GM18858 (cell line): Measurements from ENCODE around the gene MFSD6.
"Not testable (repeated sequence)": the region's sequence is repeated elsewhere in the genome, so short reads cannot be mapped to it uniquely, and the experiment has no call there.

Experiments
- ATAC-seq: cut with Tn5 transposase; IDR thresholded peaks from one replicate; pipeline ENCODE4 v1.9.1; 2021; ENCODE audit not compliant: unreplicated experiment

MFSD6 gene

GRCh38 chr2:190494600-190495227 is 86.6 kb downstream of the MFSD6 start:
- ATAC-seq: not testable (repeated sequence)

DNA sequence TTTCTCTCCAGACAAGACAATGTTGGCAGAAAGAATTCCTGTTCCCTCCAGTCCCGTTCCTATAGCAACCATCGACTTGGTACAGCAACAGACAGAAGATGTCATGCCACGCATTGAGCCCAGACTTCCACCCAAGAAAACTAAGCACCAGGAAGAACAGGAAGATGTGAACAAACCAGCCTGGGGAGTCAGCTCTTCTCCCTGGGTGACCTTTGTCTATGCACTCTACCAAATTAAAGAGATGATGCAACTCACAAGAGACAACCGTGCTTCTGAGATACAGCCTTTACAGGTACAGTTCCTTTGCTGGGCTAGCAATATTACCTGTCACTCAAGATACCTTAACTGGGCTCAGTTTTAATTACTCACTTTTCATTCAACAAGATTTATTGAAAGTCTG is 89.3 kb downstream of the MFSD6 start:
- ATAC-seq: no peak

GRCh38 chr2:190499273-190499672 is 91.1 kb downstream of the MFSD6 start:
- ATAC-seq: no peak

DNA sequence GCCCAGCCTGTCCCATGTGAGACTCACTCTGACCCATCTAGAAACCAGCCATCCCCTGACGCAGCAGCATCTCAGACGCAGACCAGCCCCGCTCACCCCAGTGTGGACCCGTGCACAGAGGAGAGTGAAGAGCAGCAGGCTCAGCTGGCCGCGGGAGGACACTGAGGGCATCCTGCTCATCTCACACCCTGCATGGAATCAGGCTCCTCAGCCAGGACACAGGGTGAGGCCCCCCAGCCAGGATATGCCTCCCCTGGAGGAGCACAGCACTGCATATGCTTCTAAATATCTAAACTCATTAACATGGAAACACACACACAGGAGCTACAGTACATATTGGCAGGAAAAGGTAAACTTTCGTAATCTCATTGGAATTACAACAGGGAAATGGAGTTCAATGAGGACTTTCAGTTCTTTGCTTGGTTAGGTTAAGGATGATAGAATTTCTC is 91.9 kb downstream of the MFSD6 start:
- ATAC-seq: no peak

- ATAC-seq: no peak
Observed at GRCh38 chr2:190501231-190501630, 93.1 kb downstream of the MFSD6 start.

- ATAC-seq: peak; percentile 39
Observed at GRCh38 chr2:190501702-190502407, 93.7 kb downstream of the MFSD6 start.

DNA sequence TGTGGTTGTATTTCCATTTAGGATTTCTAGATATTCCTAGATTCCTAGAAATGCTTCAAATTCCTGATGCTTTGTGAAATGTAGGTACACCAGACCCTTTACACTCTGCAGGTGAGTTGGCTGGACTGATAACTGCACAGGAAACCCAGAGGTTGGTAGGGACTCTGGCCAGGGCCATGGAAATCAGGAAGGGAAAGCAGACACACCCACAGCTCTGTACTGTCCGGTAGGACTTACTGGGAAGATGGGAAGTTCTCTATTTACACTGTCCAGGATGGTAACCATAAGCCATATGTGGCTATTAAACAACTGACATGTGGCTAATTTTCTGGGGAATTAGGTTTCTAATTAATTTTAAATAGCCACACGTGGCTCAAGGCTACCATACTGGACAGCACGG is 94.9 kb downstream of the MFSD6 start:
- ATAC-seq: no peak

GRCh38 chr2:190504912-190505311 is 96.8 kb downstream of the MFSD6 start:
- ATAC-seq: no peak

DNA sequence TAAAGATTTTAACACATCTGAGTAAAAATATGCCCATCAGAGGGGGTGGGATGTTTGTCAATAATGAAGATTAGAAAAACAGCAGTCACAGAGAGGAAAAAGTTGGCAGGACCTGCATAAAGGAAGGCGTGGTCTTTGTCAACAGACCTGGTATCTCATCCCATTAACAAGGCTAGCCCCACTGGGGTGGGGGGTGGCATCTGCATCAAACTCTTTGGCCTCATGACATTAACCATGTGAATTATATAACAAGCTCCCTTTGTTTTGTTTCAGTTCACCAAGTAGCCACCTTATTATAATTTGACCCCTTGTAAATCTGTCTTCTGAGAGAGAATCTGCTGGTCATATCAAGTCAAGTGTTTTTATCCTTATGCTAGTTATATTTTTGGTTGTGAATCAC is 97.5 kb downstream of the MFSD6 start:
- no peak for ATAC-seq

DNA sequence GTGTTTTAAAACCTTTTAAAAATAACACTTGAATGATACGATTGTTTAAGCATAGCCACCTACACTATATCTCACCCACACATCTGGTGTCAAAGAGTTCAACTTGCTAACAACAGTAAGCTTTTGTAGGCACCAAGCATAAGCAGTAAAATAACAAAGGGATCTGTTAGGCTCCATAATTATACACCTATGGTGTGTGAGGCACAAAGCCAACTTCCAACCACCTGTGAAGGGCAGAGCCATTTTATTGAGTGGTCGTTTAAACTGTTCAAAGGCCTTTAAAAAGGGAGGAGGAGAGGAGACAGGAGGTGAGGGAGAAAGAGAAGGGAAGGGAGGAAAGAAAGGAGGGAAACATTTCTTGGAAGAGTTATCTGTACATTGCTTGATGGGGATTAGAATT is 98.5 kb downstream of the MFSD6 start:
- no peak for ATAC-seq

DNA sequence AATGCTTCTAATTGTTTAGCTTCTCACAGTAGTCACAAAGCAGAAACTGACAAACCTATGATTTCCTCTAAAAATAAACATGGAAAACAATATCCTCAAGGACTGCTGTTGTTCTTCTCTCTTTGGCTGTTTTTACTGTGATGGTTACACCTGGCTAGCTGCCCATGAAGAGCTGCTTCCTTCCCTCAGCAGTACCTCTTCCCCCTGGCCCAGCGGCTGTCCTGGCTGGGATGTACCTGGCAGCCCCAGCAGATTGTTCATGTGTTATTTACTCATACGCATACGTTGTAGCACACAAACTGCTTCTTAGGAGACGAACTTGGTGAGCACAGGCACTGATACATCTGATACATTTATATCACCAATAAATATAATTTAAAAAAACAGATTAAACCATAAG is 99.0 kb downstream of the MFSD6 start:
- ATAC-seq: no peak

DNA sequence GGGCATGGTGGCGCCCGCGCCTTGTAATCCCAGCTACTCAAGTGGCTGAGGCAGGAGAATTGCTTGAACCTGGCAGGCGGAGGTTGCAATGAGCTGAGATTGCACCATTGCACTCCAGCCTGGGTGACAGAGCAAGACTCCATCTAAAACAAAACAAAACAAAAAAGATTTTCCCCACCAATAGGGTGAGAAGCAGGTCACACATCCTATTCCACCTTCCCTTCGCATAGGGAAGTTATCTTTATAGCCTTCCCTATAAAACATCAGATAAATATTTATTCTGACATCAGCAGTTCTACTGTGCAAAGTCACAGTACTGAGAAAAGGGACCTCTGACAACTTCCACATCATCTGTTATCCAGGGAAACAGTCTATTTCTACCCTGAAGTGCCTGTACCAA is 101.7 kb downstream of the MFSD6 start:
- not testable (repeated sequence) for ATAC-seq

GRCh38 chr2:190511104-190511503 is 102.9 kb downstream of the MFSD6 start:
- ATAC-seq: no peak

DNA sequence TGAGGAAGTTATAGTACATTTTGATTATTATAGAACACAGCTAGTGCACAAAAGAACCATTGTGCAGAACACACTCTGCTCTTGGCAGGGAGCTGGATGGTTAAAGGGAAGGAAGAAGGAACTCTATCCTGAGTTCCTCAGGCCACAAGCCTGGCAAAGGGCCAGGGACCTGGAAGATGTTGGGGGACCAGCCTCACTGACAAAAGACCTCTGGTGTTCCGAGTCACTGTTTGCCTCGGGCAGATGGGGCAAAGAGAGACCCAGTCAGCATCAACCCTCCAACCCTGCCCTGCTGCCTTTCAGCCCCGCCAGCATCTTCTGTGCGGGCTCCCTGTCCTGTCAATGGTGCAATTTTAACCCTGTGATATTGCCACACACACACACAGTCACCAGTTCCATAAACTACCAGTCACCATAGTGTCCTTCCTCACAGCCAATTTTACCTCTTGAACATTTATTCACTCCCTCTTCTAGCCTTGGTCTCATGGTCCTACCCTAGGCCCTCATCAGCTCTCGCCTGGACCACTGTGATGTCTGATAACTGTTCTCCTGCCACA is 104.5 kb downstream of the MFSD6 start:
- no peak for ATAC-seq

- ATAC-seq: no peak
Observed at GRCh38 chr2:190513877-190514276, 105.7 kb downstream of the MFSD6 start.

DNA sequence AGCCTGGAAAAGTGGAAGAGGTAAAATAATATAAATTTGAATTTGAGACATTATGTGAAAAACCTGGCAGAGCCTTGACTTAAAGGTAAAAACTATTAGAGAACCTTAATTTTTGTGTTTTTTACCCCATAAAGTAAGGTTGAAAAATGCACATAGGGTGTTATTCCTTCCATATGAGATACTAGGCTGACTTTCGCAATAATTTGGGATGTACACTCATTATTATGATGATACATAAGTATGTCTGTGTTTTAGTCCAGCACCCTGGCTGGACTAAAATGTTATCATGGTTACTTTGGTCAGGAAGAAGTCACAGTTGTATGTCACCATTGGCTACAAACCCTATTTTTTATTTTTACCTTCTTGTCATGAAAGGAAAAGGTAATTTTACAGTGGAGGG is 106.5 kb downstream of the MFSD6 start:
- no peak for ATAC-seq

- no peak for ATAC-seq
Observed at GRCh38 chr2:190515687-190516086, 107.5 kb downstream of the MFSD6 start.

DNA sequence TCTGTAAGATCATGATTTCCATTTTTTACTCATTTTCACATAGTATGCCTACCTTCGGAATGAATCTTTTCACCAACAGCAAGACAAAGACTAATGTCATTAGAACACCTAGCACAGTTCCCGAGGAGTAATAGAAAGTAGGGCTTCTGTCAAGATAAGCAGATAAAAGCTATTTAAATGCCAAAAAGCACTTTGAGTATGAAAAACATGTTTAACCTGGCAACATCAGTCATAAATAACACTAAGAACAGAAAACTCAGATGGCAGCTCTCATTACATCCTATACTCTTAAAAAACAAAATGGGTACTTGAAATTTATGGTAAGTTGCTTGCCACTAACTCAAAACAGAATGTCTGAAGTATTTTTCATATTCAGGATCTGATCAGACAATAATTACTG is 109.3 kb downstream of the MFSD6 start:
- no peak for ATAC-seq

- no peak for ATAC-seq
Observed at GRCh38 chr2:190519975-190520767, 112.0 kb downstream of the MFSD6 start.

- no peak for ATAC-seq
Observed at GRCh38 chr2:190524928-190525327, 116.8 kb downstream of the MFSD6 start.

DNA sequence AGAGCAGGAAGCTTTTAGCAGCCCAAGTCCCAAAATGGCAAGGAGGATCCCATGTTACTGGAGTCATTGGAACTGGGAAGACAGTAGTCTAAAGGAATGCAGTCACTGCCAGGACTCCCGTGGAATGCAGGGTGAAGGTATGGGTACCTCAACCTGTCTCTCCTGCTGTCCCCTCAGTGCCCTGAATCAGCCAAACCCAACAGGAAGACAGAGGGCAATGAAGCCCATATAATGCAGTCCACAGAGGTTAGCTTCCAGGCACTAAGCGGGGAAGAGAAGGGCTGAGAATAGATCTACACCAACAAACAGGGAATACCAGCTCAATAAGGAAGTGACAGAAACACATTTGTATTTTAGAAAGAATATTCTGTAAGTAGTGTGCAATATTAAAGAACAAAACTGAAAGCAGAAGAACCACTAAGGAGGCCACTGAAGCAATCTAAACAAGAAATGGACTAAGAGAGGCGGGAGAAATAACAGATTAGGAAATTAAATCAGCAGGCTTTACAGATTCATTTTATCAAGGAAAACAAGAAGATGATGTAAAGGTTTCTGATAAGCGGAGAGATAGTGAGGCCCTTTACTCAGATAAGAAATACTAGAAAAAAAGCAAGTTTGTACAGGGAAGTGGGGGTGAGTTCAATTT is 118.1 kb downstream of the MFSD6 start:
- no peak for ATAC-seq
